GM12878 (cell line): ENCODE measurements around the gene HDAC2. TPM values are rescaled to one million over a fixed set of nuclear protein-coding genes. Genes with fewer than 3 reads are reported as not detected.
"Not testable (repeated sequence)": the region's sequence is repeated elsewhere in the genome, so short reads cannot be mapped to it uniquely, and the experiment has no call there.

Experiments
- ATAC-seq: fragments of 200-7000 bp; cut with Tn5 transposase; 3 replicates; pipeline ENCODE4 v1.9.1; 2020; ENCODE audit warnings: mild to moderate bottlenecking, moderate library complexity
- BruUV-seq: library from RNA; stranded (reverse); fragments of 400-500 nt; replicated peaks from 2 replicates; lab custom pipeline; 2021; lab: Mats Ljungman, UMichigan
- CTCF ChIA-PET: fragments of 300-600 bp; sonication (Branson Sonifier 250); formaldehyde crosslinking; extraction: SDS; loops from one replicate; lab custom pipeline; 2021; ENCODE audit warnings: inconsistent platforms; lab: Yijun Ruan, JAX
- POLR2A ChIA-PET: fragments of 350-600 bp; formaldehyde crosslinking; extraction: SDS; loops from one replicate; lab custom pipeline; 2021; ENCODE audit warnings: inconsistent platforms; lab: Charles Lee
- RAD21 ChIA-PET: fragments of 300-600 bp; sonication (Branson Sonifier 250); formaldehyde crosslinking; loops from one replicate; lab custom pipeline; 2023; ENCODE audit warnings: antibody characterized with exemption; ENCODE audit not compliant: unreplicated experiment; lab: Charles Lee
- SMC1A ChIA-PET: fragments of 300-600 bp; sonication (Branson Sonifier 250); formaldehyde crosslinking; loops from one replicate; lab custom pipeline; 2023; ENCODE audit not compliant: unreplicated experiment, uncharacterized antibody; lab: Charles Lee
- DNase-seq: peaks from one replicate; pipeline ENCODE4 v3.0.0-alpha.2; 2011; ENCODE audit warnings: low read depth, low spot score
- FAIRE-seq: peaks from 3 replicates; lab custom pipeline; 2011; peaks lifted over from hg19 to GRCh38; lab: Jason Lieb, UNC
- H2AFZ ChIP-seq: 2 replicates; pipeline ENCODE4 v1.6.0; 2011; ENCODE audit warnings: low read depth, low read length, control low read depth; ENCODE audit not compliant: control insufficient read depth
- H3K27ac ChIP-seq: 2 replicates; pipeline ENCODE4 v1.5.1; 2011; ENCODE audit warnings: control low read depth; ENCODE audit not compliant: control insufficient read depth, insufficient read depth
- H3K27me3 ChIP-seq, 2 experiments: replicated peaks in 1 of 2; 2 replicates each; pipeline versions ENCODE4 v1.6.0 to v1.6.1; 2011; ENCODE audit warnings: low read length in 1 of 2; ENCODE audit not compliant: control insufficient read depth in 2 of 2, insufficient read depth in 2 of 2
- H3K36me3 ChIP-seq, 2 experiments: 2 replicates each; pipeline ENCODE4 v1.5.1; 2011; ENCODE audit warnings: low read length in 1 of 2; ENCODE audit not compliant: control insufficient read depth in 2 of 2, insufficient read depth in 2 of 2
- H3K4me1 ChIP-seq: 2 replicates; pipeline ENCODE4 v1.6.1; 2011; ENCODE audit warnings: mild to moderate bottlenecking, low read length, moderate library complexity, mixed read lengths; ENCODE audit not compliant: control insufficient read depth, insufficient read depth
- H3K4me2 ChIP-seq: 2 replicates; pipeline ENCODE4 v1.6.0; 2011; ENCODE audit warnings: control low read depth; ENCODE audit not compliant: control insufficient read depth, insufficient read depth
- H3K4me3 ChIP-seq: fragments of 200-600 bp; sonication (generic); 2 replicates; pipeline ENCODE4 v1.5.1; 2016
- H3K79me2 ChIP-seq: 2 replicates; pipeline ENCODE4 v1.6.0; 2011; ENCODE audit warnings: low read length; ENCODE audit not compliant: control insufficient read depth, insufficient read depth
- H3K9ac ChIP-seq: 2 replicates; pipeline ENCODE4 v1.8.0; 2011; ENCODE audit warnings: low read length, control low read depth, mixed read lengths; ENCODE audit not compliant: control insufficient read depth, insufficient read depth
- H3K9me3 ChIP-seq: replicated peaks from 3 replicates; pipeline ENCODE4 v1.5.1; 2011; ENCODE audit warnings: mild to moderate bottlenecking, low read length; ENCODE audit not compliant: control insufficient read depth, insufficient read depth
- H4K20me1 ChIP-seq: 2 replicates; pipeline ENCODE4 v1.6.0; 2011; ENCODE audit not compliant: control insufficient read depth, insufficient read depth
- FOS ChIP-seq: IDR thresholded peaks from 3 replicates; pipeline ENCODE4 v1.6.1; 2011; ENCODE audit warnings: borderline replicate concordance; ENCODE audit not compliant: insufficient read length; ENCODE audit errors: extremely low read depth
- POLR2AphosphoS5 ChIP-seq: IDR thresholded peaks from 2 replicates; pipeline ENCODE4 v1.6.1; 2011; ENCODE audit warnings: mild to moderate bottlenecking, low read length, inconsistent platforms
- ZNF622 ChIP-seq: fragments of 450-650 bp; IDR thresholded peaks from 2 replicates; pipeline ENCODE4 v1.6.1; 2017; ENCODE audit warnings: mild to moderate bottlenecking, inconsistent platforms
- ZSCAN29 ChIP-seq: fragments of 450-650 bp; IDR thresholded peaks from 2 replicates; pipeline ENCODE4 v1.6.1; 2017; ENCODE audit warnings: mild to moderate bottlenecking, moderate library complexity
- ZZZ3 ChIP-seq: IDR thresholded peaks from 2 replicates; pipeline ENCODE4 v1.6.1; 2011; ENCODE audit warnings: low read depth; ENCODE audit not compliant: control insufficient read depth, insufficient read length
- WGBS: methylation state at CpG from one replicate; pipeline ENCODE4 v1.1.6; 2016; ENCODE audit warnings: low lambda C conversion rate; ENCODE audit not compliant: insufficient replicate concordance, insufficient coverage; ENCODE audit errors: missing lambda C conversion rate; 5-methylcytosine and 5-hydroxymethylcytosine counted together
- in situ Hi-C: fragments of 300-500 bp; cut with MboI; formaldehyde crosslinking; loops from 9 replicates; pipeline ENCODE4 v1.14.3; 2018; ENCODE audit warnings: mixed read lengths
- intact Hi-C: fragments of 100-400 bp; cut with micrococcal nuclease; formaldehyde crosslinking; loops from one replicate; pipeline ENCODE4 v1.14.2; 2022; ENCODE audit not compliant: unreplicated experiment
- polyA plus RNA-seq, 11 experiments: library from polyadenylated mRNA; depleted of rRNA in 4 of 11; unstranded in 6 of 11; stranded (reverse) in 5 of 11; fragments of >200 nt; fragmentation: Nextera tagmentation in 4 of 11; fragmentation: Illumina TruSeq in 1 of 11; extraction: Ambion mirVana in 4 of 11; extraction: Trizol in 1 of 11; gene quantifications; 1 replicate in 1 of 11; 2 replicates in 10 of 11; pipeline versions ENCODE4 v1.2.1 to v1.2.3, GENCODE V29; 2011 to 2016; ENCODE audit warnings: inconsistent platforms in 2 of 11, missing spikeins in 2 of 11, low read depth in 1 of 11
- total RNA-seq, 4 experiments: library from RNA; depleted of rRNA in 3 of 4; stranded (reverse); fragments of >200 nt in 3 of 4; fragmentation: Illumina TruSeq in 1 of 4; extraction: Trizol in 1 of 4; gene quantifications; 2 replicates each; pipeline versions ENCODE4 v1.2.1 to v1.2.3, GENCODE V29; 2013 to 2021
- TF ChIP-seq, protein P1 (sequence below): IDR thresholded peaks from 2 replicates; pipeline ENCODE4 v1.6.1; 2012; ENCODE audit warnings: low read depth, low read length, improper control_type of control experiment
- TF ChIP-seq, protein P2 (sequence below): fragments of 450-650 bp; IDR thresholded peaks from 2 replicates; pipeline ENCODE4 v1.6.1; 2017; ENCODE audit warnings: mild to moderate bottlenecking, low read depth, inconsistent platforms; ENCODE audit not compliant: poor library complexity, severe bottlenecking

Gene HDAC2
- total and polyA plus RNA-seq, 10 of the 15 experiments (the other 5 are each of a cell fraction or from before 2014, with no cell fraction given), result 40.4 to 210 (median 114) TPM

DNA sequence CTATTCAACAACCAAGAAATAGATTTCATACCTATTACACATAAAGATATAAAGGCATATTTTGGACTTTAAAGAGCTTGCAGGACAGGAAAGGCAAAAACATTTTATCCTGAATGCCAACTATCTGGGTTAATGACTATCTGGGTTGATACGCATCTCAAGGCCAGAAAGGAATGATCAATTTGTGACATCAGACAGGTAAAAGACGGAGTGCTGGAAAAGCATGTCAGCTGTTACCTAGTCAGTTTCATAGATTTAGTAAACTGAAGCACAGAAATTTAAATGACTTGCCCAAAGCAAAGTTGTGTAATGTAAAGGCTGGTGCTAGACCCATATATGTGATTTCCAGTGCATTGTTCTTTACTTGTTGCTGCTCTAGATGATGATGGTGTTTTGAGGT, 36.8 kb downstream of the HDAC2 start (continued):
- TF ChIP-seq ZNF622 (no peak), FOS (no peak), ZSCAN29 (no peak), ZZZ3 (no peak), POLR2AphosphoS5 (no peak)
- TF ChIP-seq, protein P1, sequence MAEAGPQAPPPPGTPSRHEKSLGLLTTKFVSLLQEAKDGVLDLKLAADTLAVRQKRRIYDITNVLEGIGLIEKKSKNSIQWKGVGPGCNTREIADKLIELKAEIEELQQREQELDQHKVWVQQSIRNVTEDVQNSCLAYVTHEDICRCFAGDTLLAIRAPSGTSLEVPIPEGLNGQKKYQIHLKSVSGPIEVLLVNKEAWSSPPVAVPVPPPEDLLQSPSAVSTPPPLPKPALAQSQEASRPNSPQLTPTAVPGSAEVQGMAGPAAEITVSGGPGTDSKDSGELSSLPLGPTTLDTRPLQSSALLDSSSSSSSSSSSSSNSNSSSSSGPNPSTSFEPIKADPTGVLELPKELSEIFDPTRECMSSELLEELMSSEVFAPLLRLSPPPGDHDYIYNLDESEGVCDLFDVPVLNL, result no peak
- TF ChIP-seq, protein P2, sequence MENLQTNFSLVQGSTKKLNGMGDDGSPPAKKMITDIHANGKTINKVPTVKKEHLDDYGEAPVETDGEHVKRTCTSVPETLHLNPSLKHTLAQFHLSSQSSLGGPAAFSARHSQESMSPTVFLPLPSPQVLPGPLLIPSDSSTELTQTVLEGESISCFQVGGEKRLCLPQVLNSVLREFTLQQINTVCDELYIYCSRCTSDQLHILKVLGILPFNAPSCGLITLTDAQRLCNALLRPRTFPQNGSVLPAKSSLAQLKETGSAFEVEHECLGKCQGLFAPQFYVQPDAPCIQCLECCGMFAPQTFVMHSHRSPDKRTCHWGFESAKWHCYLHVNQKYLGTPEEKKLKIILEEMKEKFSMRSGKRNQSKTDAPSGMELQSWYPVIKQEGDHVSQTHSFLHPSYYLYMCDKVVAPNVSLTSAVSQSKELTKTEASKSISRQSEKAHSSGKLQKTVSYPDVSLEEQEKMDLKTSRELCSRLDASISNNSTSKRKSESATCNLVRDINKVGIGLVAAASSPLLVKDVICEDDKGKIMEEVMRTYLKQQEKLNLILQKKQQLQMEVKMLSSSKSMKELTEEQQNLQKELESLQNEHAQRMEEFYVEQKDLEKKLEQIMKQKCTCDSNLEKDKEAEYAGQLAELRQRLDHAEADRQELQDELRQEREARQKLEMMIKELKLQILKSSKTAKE, result no peak

DNA sequence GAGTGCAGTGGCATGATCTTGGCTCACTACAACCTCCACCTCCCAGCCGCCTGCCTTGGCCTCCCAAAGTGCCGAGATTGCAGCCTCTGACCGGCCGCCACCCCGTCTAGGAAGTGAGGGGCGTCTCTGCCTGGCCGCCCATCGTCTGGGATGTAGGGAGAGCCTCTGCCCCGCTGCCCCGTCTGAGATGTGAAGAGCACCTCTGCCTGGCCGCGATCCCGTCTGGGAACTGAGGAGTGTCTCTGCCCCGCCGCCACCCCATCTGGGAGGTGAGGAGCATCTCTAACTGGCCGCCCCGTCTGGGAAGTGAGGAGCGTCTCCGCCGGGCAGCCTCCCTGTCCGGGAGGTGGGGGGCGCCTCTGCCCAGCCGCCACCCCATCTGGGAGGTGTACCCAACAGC, 39.0 kb downstream of the HDAC2 start:
- H2AFZ ChIP-seq, RAD21 ChIA-PET: not testable (repeated sequence)

More for the DNA sequence above, 39.0 kb downstream of the HDAC2 start:
- BruUV-seq, SMC1A ChIA-PET, H3K27ac ChIP-seq, H4K20me1 ChIP-seq, H3K9me3 ChIP-seq, CTCF ChIA-PET, H3K79me2 ChIP-seq, DNase-seq, in situ Hi-C loops, H3K36me3 ChIP-seq, H3K4me3 ChIP-seq, POLR2A ChIA-PET, H3K4me2 ChIP-seq, H3K27me3 ChIP-seq, FAIRE-seq, H3K9ac ChIP-seq, H3K4me1 ChIP-seq, ATAC-seq, intact Hi-C loops: not testable (repeated sequence)
- 96% methylated on average over 12 of the region's 23 CpGs for WGBS
